IPS-NIHi11 (cell line): ENCODE measurements around the gene GRIK4.

Experiments used
- DNase-seq: peaks from one replicate; pipeline ENCODE4 v3.0.0; 2012; ENCODE audit warnings: mixed read lengths, low spot score

Gene GRIK4

DNA sequence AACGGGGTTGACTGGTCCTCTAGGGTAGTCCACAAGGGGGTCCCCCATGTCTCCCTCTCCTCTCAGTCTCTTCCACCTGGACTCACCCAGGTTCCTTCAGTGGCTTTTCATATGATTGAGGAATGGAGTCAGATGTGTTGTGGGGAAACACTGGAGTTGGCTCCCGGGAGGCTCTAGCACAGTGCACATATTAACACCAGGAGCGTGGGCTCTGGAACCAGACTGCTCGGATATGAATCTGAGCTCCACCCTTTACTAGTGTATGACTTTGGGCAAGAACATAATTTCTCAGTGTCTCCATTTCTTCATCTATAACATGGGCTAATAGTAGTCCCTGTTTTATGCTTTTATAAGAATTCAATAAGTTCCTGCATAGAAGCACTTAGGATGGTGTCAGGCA lies 157.0 kb downstream of the GRIK4 start:
- no peak for DNase-seq

DNA sequence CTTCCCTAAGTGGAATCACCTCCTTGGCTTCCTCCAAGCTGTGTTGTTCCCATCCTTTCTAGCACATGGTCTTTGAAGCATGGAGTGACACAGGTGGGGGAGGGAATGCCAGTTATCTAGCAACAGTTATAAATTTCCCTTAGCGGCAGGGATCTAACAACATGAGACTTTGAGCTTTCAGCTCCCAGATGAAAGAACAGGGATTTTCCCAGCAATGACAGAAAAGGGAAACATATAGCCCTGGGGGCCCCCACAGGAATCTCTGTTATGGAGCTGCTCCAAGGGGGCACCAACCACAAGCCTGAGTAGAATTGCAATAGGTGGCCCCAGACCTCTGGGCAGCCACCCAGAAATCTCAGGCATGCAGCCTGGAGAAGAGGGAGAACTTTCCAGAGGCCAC lies 163.0 kb downstream of the GRIK4 start:
- no peak for DNase-seq

DNA sequence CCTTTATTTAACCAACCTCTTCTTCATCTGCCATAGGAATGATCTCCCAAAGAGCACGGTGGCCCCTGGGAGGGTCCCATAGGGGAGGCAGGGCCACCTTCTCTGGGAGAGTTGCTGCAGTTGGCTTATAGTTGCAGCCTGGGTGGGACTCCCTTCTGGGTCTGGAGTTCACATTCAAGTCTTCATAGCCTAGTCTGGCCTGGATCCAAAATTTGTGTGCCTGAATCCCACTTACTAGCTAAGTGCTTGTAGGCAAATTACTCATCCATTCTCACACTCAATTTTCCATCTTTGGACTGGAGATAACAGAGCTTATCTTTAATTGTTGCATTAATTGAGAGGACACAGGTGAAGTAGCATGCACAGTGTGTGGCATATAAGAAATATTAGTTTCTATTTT lies 163.6 kb downstream of the GRIK4 start:
- no peak for DNase-seq

DNA sequence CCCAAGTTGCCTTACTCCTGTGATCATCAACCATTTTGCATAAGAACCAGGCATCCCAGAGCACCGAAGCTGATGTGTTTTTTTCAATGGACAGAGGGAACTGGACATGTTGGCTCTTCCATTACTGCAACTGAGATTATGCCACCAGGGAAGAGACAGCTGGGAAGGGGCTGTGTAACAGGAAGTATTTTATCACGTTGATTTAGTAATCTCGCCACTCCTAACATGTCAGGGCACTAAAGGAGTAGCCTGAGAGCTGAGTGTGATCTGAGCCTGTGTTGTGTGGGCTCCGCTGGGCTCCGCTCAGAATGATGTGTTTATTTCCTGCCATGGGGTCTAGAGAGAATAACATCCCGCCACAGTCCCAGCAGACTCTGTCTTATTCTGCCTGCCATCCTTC lies 165.4 kb downstream of the GRIK4 start:
- DNase-seq = no peak

DNA sequence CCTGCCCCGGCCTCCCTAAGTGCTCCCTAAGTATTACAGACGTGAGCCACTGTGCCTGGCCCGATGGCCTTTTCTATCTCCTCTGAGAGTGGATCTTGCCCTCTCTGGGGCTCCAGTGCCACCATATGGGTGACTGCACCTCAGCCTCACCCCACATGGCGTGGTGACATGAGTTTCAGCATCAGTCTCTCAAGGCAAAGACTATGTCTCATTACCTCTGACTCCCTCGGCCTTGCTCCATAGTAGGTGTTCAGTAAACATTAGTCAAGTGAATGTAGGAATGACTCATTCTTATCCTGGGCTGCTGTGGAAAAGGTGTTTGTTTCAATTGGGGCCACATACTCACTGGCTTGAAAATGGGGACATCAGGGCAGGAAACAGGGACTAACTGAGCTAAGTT lies 168.8 kb downstream of the GRIK4 start:
- no peak for DNase-seq

DNA sequence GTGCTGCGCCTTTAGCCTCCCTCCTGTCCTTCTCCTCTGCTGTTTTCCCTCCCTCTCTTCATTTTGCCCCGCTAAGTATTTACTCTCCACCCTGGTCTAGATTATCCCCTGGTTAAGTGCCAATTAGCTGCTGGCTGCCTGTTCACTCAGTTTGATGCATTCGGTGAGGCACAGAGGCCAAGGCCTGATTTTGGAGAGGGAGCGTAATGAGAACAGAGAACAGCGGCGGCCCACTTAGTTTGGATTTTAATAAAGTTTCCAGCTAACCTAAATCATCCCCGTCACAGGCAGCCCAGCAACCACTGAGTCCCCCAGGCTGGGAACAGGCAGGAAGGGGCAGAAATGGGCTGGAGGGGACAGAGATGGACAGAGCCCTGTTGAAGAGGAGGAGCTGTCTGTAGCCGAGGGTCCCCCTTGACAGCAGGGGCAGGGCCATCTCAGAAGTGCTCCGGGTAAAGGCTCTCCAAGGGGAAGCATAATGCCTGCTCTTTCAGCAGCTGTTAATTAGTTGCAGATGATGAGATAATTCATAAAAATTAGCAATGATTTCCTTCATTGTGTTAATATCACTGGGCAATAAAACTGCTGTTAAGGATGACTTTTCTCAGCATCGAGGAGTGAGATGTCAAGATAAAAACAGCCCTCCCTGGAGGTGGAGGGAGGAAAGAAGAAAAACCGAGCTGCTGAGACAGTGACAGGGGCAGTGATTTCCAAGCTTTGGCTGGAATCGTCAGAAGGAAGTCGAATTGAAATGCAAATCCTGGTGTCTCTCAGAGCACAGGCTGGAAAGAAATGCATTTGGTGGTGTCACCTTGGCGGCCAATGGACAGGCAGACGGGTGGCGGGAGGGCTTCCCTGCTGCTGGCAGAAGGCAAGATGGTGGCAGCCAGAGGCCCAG lies 170.1 kb downstream of the GRIK4 start:
- DNase-seq = peak; percentile 43

DNA sequence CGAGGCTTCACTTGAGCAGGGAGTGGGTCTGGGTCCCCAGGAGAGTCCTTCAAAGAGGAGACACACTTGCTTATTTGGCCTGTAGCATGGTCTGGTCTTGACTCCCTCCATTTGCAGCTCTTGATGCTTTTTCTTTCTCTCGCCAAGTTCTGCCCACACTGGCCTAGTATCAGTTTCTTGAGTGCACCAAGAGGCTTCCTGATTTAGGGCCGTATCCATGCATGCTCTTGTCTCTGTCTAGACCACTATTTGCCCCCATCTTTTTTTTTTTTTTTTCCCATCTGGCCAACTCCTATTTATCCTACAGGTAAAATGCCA lies 170.7 kb downstream of the GRIK4 start:
- no peak for DNase-seq

DNA sequence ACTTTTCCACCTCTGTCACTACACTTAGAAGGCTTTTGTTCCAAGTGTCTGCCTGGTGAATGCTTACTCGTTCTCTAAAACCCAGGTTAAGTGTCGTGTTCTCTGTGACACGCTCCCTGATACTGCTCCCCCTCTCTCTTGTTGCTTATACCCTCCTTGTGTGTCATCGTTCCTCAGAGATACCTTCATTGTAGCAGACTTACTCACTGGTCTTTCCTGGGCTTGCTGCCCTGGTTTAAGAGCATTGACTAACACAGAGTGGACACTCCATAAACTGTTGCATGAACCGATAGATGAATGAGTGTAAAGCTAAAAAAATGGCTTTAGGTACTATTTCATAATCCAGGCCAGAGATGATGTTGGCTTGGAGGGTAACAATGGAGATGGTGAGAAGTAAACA lies 171.3 kb downstream of the GRIK4 start:
- no peak for DNase-seq

DNA sequence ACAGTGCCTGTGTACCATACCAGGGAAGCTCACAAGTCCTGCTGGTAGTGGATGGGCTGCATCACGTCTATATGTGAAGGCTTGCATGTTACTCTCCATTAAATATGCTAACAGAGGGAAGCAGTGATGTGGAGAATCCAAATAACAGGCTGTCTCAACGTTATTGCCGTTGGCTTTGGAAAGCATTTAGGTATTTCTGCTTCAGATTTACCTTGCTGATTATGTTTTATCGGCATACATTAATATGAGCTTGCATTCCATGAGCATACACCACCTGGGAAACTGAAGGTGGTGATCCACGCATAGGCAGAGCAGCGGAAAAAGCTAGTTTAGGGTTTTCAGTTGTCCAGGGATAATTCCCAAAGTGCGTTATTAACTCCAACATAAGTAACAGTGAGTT lies 175.0 kb downstream of the GRIK4 start:
- DNase-seq = no peak

DNA sequence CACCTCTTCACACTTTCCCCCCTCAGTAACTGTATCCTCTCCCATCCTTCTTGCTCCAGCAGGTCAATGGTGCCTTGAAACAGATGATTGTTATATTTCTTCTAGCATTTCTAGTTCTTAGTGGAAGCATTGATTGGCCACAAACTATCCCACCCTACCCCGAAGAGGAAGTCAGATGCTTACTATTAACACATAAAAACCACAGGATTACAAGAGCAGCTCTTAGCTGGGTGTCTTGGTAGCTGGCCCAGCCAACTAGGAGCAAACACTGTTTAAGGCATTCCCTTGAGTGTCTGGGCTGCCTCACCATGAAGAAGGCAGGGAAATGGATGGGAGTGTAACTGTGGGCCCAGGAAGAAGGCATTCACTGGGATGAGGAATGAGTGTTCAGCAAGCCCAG lies 176.6 kb downstream of the GRIK4 start:
- DNase-seq = no peak

DNA sequence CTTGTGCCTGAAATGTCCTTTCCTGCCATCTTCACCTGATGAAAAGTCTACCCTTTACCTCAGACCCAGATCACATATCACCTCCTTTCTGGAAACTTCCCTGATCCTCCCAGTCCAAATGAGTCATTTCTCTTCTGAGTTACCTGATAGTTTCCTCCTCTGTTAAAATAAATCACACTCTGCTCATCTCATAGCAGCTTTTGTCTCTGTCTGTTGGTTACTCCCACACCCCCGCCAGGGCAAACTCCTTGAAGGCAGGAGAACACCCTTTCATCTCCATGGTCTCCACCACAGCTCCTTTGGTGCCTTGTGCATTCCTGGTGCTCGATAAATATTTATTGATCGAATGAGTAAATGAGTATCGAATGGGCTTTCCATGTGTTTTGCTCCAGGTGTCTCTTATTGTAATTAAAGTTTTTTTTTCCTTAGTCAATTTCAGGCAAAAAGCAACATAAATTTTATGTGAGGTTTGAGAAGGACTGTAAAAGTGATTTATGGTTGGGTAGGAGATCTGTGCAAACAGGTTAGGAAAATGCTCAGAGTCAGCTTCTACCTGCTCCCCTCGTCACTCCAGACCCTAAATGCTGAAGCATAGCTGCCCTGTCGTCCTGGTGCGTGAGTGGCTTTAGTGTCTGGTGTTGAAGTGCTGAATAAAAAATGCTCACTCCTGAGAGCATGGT lies 178.2 kb downstream of the GRIK4 start:
- no peak for DNase-seq

DNA sequence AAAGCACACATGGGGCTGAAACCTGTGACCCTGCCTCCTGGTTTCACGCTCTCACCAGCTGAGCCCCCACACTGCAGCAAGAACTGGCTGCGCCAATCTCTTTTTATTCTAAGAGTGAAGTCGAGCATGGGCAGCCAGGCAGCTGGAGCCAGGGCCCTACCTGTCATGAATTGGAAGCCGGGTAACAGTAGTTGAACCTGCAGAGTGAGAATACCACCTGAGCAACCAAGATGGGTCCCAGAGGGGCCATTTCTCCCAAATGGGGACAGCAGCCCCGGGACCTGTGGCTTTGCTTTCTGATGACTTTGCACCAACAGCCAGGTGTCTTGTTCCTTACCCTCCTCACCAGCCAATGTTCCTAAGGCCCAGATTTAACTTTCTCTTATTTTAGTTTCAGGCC lies 178.9 kb downstream of the GRIK4 start:
- DNase-seq = no peak

DNA sequence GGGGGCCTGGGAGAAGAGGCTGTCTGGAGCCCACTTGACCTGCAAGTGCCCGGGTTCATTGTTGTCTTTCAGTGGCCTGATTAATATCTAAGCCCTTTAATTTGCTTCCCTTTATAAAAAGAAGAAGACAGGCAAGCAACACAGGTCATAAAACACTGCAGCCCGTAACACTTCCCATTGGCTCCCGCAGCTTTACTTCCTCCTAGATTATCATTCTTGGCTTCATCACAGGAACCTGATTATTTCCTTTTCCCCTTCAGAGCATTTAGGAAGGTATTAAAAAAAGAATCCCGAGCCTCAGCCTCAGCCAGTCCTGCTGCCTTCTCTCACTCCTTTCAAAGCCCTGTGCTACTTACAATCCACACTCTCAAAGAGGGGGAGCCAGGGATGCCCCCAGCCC lies 183.2 kb downstream of the GRIK4 start:
- DNase-seq = no peak

DNA sequence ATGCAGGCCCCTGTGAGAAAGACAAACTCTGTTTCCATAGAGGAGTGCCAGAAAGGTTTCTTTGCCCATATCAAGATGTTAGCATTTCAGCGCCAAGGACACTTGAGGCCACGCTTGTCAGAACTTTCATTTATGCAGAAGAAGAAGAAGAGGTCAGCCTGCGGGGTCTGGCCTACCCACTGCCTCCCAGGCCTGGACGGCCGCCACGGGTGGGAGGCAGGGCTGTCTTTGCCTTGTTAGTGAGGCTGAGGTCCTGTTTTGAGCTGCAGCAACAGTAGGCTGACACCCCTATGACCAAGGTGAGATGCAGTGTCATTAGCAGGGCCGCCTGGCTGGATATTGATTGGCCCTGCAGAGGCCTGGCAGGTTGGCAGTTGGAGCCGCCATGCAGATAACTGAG lies 183.9 kb downstream of the GRIK4 start:
- no peak for DNase-seq

DNA sequence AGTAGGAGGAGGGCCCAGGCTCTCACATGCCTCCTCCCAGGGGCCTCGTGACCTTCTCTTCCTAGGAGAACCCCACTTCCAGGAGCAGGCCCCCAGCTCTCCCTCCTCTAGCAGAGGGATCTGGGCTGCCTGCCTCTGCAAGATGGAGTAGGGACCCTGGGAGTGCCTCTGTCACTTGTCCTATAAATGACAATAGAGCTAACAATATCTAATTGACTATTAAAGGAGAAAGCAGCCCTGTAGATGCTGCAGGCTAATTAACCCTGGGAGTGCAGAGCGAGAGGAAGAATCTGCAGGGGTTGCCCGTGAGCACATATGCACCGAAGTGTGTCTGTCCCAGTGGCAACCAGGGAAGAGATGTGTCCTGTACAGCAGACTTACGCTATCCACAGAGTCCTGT lies 184.4 kb downstream of the GRIK4 start:
- no peak for DNase-seq

DNA sequence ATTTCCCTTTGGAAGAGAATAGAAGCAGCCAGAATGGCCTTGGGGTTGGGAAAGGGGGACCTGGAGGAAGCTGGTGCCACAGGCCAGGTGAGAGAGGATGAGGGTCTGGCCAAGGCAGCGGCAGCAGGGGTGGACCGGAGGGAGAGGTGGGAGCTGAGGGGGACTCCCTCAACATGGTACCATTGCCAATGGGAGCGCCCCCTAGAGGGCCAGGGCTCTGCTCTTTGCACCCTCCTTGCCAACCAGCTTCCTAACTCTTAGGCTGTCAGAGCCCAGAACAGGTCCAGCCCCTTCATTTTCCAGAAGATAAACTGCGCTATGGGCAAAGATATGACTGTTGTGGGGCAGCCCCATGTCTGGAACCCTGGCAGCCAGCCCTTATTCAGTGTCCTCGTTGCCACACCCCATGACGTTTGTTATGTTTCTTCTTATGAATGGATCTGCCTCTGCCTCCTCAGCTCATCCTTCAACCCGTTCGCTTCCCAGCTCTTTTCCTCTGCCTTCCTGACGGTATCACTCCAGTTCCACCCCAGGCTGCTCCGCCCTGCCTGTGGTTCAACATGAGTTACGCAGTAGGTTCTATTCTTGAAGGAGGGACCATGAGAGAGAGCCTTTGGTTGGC lies 185.2 kb downstream of the GRIK4 start:
- peak; percentile 79 for DNase-seq

DNA sequence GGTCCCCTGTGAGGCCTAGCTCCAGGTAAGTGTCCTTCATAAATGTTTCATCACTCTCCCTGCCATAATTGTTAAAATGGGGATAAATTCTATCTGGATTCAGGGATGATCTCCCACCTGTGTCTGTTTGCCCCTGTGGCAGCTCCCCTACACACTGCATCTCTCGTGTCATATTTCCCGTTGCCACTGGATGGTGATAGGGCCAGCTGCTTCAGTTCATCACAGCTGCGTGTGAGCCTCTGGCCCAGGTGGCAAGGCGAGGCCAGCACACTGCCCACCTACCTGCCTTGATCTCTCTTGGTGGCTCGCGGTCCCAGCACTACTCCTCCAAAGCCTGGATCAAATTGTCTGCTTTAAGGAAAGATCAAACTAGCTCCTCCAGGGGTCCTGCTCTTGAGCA lies 187.4 kb downstream of the GRIK4 start:
- DNase-seq = no peak

DNA sequence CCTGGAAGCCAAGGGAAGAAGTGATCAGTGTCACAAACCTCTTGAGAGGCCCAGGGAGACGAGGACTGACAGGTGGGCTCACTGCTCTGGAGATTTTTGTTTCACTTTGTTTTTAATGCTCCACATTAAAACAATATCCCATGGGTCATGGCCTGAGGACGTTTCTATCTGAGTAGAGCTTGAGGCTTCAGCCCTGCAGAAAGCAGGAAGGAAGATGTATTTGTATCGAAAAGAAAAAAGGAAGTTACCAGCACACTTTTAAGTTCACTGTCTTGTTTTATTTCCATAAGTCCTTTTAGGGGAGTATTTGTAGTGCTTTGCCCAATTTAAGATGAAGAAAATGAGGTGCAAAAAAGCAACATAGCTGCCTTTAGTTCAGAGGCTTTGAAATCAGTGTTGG lies 191.1 kb downstream of the GRIK4 start:
- no peak for DNase-seq

DNA sequence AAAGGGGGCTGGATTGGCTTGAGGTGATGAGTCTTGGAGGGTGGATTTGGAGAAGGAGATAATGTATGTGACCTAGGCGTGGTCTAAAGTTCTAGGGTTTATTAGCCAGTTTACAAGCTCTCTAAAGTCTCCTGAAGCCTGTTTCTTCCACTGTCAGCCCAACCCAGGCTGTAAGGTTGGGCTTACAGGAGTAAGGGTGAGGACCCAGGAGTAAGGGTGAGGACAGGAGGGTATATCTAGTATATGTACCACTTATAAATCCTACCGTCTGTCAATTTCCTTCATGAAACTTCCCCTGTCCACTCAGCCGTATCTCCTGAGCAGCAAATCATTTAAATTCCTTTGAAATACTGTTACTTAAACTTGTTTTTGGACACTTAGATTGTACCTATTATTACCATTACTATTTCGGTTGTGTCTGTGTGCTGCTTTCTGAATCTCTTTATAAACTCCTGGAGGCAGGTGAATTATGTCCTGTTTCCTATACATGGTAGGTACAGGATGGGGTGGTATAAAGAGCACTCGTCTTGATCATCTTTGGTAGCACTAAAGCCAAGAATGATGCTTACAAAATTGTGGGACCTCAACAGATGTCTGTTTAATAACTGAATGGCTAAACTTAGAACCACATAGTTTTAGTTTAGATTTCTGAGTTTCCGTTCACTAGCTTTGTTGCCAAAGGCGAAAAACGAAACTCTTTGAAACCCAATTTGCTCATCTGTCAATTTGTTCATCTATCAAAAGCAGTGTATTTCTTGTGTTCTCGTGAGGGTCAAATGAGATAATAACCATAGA lies 192.0 kb downstream of the GRIK4 start:
- no peak for DNase-seq

DNA sequence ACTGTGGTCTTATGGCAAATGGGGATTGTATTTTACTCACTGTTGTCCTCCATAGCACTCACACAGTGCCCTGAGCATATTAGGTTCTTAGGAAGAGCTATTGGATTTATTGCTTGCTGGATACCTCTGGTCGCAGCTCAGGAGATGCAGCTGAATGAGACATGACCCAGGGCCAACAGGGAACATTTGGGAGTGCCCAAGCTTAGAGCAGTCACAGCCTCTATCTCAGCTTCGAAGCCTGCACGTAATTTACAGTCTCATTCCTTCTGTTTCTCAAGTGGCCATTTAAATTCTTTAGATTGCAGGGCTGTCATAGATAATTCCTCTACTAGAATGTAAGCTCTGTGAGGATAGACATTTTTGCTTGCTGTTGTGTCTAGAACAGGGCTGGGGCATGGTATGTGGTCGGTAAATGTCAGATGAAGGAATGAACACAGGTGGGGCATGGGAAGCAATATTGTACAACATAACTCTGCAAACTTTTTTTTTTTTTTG lies 192.8 kb downstream of the GRIK4 start:
- DNase-seq = no peak

DNA sequence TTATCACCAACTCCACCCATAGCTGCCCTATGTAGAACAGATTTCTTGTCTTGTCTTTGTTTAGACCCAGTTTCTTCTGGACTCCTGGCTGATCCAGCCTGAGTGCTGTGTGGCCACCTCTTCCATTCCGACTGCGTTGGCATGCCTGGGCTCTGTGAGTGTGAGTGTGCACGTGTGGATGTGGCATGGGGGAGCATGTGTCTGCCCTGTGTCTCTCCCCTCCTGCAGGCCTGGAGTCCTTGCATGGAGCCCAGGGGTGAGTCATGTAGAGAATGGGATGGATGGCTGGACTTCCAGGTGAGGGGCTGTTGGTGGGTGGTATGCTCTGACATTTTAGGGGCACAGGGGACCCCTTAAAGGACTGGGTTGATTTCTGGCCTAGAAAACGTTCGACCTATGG lies 194.7 kb downstream of the GRIK4 start:
- no peak for DNase-seq

DNA sequence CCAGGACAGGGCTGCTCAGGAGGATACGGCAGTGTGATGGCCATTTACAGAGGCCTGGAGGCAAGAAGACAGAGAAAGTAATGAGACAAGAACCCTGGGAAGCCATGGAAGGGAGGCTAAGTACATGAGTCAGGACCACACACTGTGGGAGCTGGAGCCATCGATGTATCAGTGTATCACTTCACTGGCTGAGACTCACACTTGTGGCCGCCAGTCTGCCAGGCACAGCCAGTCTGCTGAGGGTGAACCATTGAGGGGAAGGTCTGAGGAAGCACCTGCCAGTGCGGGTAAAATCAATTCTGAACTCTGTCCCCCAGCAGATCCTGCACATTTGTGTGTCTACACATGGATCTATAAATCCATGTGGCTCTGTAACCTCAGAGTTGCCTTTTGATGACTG lies 195.6 kb downstream of the GRIK4 start:
- DNase-seq = no peak
